SU-DHL-6 (cell line): ENCODE measurements around the gene COL4A2.

ENCODE experiments used
- EZH2phosphoT487 ChIP-seq: fragments of 200-600 bp; sonication (generic), shearing (Covaris generic); conservative IDR thresholded peaks from 2 replicates; pipeline ENCODE4 v1.6.1; 2018; ENCODE audit warnings: mild to moderate bottlenecking, antibody characterized with exemption, low read length, moderate library complexity, mixed read lengths
- TF ChIP-seq, protein P1 (sequence below): fragments of 200-600 bp; sonication (generic); IDR thresholded peaks from one replicate; pipeline ENCODE4 v1.5.1; 2017; ENCODE audit warnings: antibody characterized with exemption, mild to moderate bottlenecking, low read length, moderate library complexity; ENCODE audit not compliant: insufficient read depth, poor library complexity, severe bottlenecking

DNA sequence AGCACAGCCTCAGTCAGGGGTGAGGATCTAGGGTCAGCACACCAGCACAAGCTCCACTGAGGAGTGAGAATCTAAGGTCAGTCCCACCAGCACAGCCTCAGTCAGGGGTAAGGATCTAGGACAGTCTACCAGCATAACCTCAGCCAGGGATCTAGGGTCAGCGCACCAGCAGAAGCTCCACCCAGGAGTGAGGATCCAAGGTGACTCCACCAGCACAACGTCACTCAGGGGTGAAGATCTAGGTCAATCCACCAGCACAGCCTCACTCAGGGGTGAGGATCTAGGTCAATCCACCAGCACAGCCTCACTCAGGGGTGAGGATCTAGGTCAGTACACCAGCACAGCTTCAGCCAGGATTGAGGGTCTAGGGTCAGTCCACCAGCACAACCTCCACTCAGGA lies 189.9 kb downstream of the COL4A2 start:
- TF ChIP-seq, protein P1, sequence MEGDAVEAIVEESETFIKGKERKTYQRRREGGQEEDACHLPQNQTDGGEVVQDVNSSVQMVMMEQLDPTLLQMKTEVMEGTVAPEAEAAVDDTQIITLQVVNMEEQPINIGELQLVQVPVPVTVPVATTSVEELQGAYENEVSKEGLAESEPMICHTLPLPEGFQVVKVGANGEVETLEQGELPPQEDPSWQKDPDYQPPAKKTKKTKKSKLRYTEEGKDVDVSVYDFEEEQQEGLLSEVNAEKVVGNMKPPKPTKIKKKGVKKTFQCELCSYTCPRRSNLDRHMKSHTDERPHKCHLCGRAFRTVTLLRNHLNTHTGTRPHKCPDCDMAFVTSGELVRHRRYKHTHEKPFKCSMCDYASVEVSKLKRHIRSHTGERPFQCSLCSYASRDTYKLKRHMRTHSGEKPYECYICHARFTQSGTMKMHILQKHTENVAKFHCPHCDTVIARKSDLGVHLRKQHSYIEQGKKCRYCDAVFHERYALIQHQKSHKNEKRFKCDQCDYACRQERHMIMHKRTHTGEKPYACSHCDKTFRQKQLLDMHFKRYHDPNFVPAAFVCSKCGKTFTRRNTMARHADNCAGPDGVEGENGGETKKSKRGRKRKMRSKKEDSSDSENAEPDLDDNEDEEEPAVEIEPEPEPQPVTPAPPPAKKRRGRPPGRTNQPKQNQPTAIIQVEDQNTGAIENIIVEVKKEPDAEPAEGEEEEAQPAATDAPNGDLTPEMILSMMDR = no peak
- no peak for TF ChIP-seq EZH2phosphoT487
